ENCODE data around the gene VSTM4. TPM values are rescaled to one million over a fixed set of nuclear protein-coding genes. Genes with fewer than 3 reads are reported as not detected.
A peak's percentile ranks its signal among the peaks of the same experiment; 100 is the strongest.

Gene VSTM4
- total and polyA plus RNA-seq, 9 of the 15 experiments (the other 6 are each of a cell fraction or from before 2014, with no cell fraction given) = 1.0 to 7.9 (median 3.0) TPM

DNA sequence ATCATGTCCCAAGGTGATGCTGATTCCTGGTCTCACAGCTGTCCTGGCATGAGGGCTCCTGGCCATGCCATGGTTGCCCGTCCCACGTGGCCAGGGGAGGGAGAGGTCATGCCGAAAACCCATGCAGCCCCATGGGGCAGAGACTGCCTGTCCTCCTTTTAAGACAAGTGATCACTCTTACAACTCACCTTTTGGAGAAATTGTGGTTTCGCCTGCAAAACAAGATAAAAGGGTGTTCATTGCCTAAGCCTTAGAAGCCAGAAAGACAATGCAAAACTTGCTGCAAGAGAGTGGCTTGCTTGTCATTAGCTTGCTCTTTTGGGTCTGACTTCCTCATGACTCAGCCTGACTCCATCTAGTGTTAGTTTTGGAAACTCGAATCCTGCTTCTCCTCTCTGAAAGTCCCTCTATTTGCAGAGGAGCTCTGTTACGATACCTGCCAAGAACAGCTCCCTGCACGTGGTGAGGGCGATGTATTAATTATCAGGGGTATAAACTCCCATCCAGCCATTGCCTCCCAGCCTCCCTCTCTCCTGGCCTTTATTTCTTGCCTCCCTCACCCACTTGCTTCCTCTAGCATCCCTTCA lies 46.2 kb upstream of the VSTM4 start (continued):
- TF ChIP-seq NR4A1 (CRISPR knock-in tag; IDR thresholded peaks at IDR 0.05) = no peak
- TF ChIP-seq NR4A1 (tag; IDR thresholded peaks at IDR 0.05) = no peak
- TF ChIP-seq, protein P1, sequence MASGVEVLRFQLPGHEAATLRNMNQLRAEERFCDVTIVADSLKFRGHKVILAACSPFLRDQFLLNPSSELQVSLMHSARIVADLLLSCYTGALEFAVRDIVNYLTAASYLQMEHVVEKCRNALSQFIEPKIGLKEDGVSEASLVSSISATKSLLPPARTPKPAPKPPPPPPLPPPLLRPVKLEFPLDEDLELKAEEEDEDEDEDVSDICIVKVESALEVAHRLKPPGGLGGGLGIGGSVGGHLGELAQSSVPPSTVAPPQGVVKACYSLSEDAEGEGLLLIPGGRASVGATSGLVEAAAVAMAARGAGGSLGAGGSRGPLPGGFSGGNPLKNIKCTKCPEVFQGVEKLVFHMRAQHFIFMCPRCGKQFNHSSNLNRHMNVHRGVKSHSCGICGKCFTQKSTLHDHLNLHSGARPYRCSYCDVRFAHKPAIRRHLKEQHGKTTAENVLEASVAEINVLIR (CRISPR knock-in tag; IDR thresholded peaks at IDR 0.05) = 0 out of 2 replicates have a peak, but pooled peaks have one; percentile 39
- peak; percentile 78 for TF ChIP-seq MTA2 (IDR thresholded peaks at IDR 0.05; ENCODE audit: low read depth)
- no peak for TF ChIP-seq ATF6 (CRISPR knock-in tag; IDR thresholded peaks at IDR 0.05)
- TF ChIP-seq ZFP30 (CRISPR knock-in tag; IDR thresholded peaks at IDR 0.05; ENCODE audit: borderline replicate concordance) = no peak
- 0 out of 2 replicates have a peak, but pooled peaks have one; percentile 22 for TF ChIP-seq KLF13 (tag; IDR thresholded peaks at IDR 0.05; ENCODE audit: borderline replicate concordance, low read depth)
- no peak for TF ChIP-seq ZKSCAN8 (CRISPR knock-in tag; IDR thresholded peaks at IDR 0.05)
- TF ChIP-seq DIDO1 (tag; IDR thresholded peaks at IDR 0.05; ENCODE audit: low read depth) = no peak
- TF ChIP-seq ZFPM2 (CRISPR knock-in tag; IDR thresholded peaks at IDR 0.05) = no peak
- no peak for TF ChIP-seq TFE3 (CRISPR knock-in tag; IDR thresholded peaks at IDR 0.05)
- TF ChIP-seq NCOR1 (IDR thresholded peaks at IDR 0.05) = peak; percentile 58
- TF ChIP-seq THRAP3 (IDR thresholded peaks at IDR 0.05; ENCODE audit: borderline replicate concordance) = no peak
- TF ChIP-seq U2AF1 (optimal IDR thresholded peaks at IDR 0.05; ENCODE audit: low read depth, low read length) = no peak
- TF ChIP-seq ZNF124 (CRISPR knock-in tag; IDR thresholded peaks at IDR 0.05) = no peak
- TF ChIP-seq HNRNPL (IDR thresholded peaks at IDR 0.05; ENCODE audit: low read depth, low read length) = peak; percentile 76; the same call in 1 of the 2 replicates
- TF ChIP-seq ETS2 (tag; IDR thresholded peaks at IDR 0.05; ENCODE audit: borderline replicate concordance, poor library complexity, severe bottlenecking) = no peak
- no peak for TF ChIP-seq ZBTB8A (IDR thresholded peaks at IDR 0.05; ENCODE audit: partially characterized antibody)
- TF ChIP-seq, protein P2, sequence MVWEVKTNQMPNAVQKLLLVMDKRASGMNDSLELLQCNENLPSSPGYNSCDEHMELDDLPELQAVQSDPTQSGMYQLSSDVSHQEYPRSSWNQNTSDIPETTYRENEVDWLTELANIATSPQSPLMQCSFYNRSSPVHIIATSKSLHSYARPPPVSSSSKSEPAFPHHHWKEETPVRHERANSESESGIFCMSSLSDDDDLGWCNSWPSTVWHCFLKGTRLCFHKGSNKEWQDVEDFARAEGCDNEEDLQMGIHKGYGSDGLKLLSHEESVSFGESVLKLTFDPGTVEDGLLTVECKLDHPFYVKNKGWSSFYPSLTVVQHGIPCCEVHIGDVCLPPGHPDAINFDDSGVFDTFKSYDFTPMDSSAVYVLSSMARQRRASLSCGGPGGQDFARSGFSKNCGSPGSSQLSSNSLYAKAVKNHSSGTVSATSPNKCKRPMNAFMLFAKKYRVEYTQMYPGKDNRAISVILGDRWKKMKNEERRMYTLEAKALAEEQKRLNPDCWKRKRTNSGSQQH (CRISPR knock-in tag; IDR thresholded peaks at IDR 0.05) = no peak
- 0 out of 2 replicates have a peak, but pooled peaks have one; percentile 5 for TF ChIP-seq MECOM (CRISPR knock-in tag; IDR thresholded peaks at IDR 0.05)
- TF ChIP-seq ZNF444 (CRISPR knock-in tag; IDR thresholded peaks at IDR 0.05) = no peak
- no peak for TF ChIP-seq PTRF (tag; IDR thresholded peaks at IDR 0.05)
- TF ChIP-seq ELF2 (CRISPR knock-in tag; IDR thresholded peaks at IDR 0.05) = peak; percentile 28; the same call in 1 of the 2 replicates
- no peak for TF ChIP-seq ZNF695 (CRISPR knock-in tag; IDR thresholded peaks at IDR 0.05)
